ENCODE measurements around the gene POFUT1.

DNA sequence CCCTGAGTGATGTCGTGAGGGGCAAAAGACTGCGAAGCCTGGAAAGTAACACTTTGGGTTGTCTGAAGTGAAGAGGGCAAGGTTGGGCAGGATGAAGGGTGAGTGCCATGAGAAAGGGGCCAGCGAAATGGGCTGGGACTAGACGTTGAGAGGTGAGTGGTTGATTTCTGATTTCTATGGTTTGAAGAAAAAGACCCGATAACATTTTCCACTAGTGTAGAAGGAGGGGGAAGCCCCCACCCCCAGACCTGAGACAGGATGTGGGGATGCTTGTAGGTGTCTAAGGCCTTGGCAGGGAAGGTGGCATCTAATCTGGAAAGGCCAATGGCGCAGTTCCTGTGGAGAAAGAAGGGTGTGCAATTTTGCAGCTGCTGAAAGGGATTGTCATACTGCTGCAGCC, 44.5 kb downstream of the POFUT1 start:
- TF ChIP-seq, protein P1, sequence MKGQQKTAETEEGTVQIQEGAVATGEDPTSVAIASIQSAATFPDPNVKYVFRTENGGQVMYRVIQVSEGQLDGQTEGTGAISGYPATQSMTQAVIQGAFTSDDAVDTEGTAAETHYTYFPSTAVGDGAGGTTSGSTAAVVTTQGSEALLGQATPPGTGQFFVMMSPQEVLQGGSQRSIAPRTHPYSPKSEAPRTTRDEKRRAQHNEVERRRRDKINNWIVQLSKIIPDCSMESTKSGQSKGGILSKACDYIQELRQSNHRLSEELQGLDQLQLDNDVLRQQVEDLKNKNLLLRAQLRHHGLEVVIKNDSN (IDR thresholded peaks at IDR 0.05; ENCODE audit: borderline replicate concordance, low read depth) = no peak
- TF ChIP-seq SIN3A (IDR thresholded peaks at IDR 0.05; ENCODE audit: borderline replicate concordance, low read depth, low read length) = no peak
- TF ChIP-seq EP300 (IDR thresholded peaks at IDR 0.05; ENCODE audit: borderline replicate concordance in 1 of 2, low read depth in 1 of 2, low read length in 1 of 2) = no peak
- TF ChIP-seq, protein P2, sequence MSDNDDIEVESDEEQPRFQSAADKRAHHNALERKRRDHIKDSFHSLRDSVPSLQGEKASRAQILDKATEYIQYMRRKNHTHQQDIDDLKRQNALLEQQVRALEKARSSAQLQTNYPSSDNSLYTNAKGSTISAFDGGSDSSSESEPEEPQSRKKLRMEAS (IDR thresholded peaks at IDR 0.05; ENCODE audit: low read depth) = no peak
- TF ChIP-seq CTCF (IDR thresholded peaks at IDR 0.05) = no peak
- TF ChIP-seq, protein P3, sequence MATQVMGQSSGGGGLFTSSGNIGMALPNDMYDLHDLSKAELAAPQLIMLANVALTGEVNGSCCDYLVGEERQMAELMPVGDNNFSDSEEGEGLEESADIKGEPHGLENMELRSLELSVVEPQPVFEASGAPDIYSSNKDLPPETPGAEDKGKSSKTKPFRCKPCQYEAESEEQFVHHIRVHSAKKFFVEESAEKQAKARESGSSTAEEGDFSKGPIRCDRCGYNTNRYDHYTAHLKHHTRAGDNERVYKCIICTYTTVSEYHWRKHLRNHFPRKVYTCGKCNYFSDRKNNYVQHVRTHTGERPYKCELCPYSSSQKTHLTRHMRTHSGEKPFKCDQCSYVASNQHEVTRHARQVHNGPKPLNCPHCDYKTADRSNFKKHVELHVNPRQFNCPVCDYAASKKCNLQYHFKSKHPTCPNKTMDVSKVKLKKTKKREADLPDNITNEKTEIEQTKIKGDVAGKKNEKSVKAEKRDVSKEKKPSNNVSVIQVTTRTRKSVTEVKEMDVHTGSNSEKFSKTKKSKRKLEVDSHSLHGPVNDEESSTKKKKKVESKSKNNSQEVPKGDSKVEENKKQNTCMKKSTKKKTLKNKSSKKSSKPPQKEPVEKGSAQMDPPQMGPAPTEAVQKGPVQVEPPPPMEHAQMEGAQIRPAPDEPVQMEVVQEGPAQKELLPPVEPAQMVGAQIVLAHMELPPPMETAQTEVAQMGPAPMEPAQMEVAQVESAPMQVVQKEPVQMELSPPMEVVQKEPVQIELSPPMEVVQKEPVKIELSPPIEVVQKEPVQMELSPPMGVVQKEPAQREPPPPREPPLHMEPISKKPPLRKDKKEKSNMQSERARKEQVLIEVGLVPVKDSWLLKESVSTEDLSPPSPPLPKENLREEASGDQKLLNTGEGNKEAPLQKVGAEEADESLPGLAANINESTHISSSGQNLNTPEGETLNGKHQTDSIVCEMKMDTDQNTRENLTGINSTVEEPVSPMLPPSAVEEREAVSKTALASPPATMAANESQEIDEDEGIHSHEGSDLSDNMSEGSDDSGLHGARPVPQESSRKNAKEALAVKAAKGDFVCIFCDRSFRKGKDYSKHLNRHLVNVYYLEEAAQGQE (IDR thresholded peaks at IDR 0.05; ENCODE audit: low read depth, low read length) = no peak
- no peak for TF ChIP-seq RAD21 (IDR thresholded peaks at IDR 0.05; ENCODE audit: low read length)
- TF ChIP-seq ZBTB33 (IDR thresholded peaks at IDR 0.05; ENCODE audit: borderline replicate concordance, low read depth) = no peak
- TF ChIP-seq SMC3 (IDR thresholded peaks at IDR 0.05; ENCODE audit: low read depth, low read length) = no peak
- no peak for TF ChIP-seq ELF1 (IDR thresholded peaks at IDR 0.05)

All from SK-N-SH (cell line).